ENCODE results near the gene CCDC186.
A peak's percentile ranks its signal among the peaks of the same experiment; 100 is the strongest.

CCDC186 gene

DNA sequence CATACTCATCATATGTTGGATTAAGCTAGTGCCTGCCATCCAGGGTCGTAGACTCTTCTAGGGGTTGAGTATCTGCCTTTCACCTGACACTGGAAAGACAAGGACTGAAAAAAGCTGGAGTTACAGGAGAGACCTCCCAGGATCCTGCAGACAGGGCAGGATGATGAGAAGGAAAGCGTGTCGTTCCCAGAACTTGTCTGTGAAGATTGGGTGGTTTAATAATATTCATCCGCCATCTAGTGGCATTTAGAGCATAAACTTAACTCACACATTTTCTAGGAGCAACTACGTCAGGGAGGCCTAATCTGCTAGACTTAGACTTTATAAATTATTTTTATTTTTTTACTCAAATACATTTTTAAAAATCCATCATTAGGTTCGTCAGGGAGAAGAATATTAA is 70.7 kb downstream of the CCDC186 start:
- DNase-seq = peak in 1 of 2 experiments; percentile 4

DNA sequence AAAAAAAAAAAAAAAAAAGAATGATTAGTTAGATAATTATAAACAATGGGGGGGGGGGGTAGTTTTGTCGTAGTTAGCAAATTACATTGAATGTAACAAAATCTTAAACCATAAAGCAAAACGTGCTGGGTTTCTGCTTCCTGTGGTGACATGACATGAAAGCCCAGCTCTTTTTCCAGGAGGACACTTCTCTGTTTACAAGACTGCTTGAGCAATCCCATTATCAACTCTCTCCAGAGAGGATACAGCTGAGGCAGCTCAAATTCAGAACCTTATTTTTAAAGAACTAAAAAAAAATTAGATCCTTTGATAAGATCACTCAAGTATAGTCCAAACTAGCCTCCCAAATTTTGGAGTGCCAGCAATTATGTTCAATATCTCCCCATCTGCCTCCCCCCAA is 71.7 kb downstream of the CCDC186 start:
- no peak for DNase-seq

DNA sequence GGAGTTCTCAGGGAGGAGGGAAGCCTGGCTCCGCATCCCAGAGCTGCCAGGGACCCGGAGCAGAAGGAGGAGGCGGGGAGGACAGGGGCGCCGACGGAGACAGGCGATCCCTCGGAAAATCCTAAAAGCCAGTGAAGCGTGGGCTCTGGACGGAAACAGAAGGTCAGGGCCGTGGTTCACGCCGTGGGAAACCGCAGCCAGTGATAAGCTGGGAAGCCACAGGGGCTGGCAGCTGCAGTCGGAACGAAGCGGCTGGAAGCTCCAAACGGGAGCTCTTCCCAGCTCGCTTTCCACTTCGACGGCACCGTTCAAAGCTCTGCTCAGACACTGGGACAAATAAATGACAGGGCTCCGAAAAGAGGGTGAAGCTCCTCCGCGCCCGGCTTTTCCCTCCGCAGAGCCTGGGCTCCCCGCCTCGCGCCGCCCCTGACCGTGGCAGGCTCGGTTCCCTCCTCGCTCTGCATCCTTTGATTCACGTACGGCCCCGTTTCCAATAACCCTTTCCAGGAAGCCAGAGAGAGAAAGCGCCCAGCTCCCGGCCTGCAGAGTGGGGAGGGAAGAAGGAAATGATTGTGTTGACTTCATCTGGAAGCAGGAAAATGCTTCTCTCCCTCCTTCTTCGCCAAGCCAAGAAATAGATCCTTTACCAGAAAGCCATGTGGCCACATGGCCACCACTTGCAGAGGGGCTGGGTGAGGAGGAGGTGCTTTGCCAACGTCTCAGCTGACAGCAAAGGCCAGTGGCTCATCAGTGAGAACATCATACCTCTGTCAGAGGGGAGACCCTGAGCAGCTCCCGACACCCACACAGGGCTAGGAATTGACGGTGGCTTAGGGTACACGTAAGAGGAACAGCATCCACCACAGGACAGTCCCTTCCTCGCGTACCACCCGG is 72.9 kb downstream of the CCDC186 start:
- DNase-seq = no peak

DNA sequence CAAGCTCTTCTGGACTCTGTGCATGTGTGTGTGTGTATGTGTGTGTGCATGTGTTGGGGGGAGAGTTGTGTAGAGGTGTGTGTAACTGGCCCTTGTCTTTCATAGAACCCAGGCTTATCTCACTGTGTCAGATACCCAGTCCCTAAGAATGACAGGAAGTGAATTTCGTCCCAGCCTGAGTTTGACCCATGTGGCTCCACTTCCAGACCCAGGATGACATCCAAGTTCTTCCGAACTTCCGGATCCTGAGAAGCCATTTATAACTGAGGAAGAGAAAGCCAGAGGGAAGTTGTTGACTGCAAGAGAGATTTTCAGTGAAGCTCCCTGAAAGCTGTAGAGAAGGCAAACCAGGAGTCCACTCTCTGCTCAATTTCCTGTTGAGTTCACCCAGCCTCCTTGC is 77.1 kb downstream of the CCDC186 start:
- DNase-seq = no peak

DNA sequence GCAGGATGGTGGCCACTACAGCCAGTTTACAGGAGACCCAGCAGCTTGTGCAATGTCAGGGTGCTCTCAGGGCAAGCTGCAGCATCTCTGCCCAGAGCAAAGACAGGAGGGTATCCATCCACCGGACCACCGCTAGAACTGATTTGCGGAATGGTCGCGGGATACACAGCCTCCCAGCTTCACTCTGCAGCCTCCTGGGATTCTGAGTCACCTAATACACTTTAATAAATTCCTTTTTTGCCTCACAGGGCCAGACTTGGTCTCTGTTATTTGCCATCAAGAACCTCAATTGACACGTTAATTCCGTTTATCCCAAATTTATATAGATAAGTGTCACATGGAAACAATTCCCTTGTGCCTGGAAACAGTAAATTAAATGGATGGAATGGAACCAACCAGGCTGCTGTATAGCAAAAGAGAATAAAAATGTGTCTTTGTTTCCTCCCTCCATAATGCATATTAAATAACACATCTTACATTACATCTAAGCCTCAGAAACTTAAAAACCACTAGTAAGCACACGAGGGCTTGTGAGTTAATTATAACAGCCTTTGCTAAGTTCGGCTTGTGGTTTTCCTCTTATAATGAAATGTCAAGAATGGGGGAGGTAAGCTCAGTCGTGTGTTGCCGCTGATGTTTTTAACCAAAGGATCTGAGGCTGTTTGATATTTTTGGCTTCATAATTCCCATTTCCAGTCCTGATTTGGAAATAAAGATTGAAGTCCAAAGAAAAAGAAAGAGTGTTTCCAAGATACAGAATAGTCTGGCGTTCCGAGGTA is 78.3 kb downstream of the CCDC186 start:
- DNase-seq = no peak

DNA sequence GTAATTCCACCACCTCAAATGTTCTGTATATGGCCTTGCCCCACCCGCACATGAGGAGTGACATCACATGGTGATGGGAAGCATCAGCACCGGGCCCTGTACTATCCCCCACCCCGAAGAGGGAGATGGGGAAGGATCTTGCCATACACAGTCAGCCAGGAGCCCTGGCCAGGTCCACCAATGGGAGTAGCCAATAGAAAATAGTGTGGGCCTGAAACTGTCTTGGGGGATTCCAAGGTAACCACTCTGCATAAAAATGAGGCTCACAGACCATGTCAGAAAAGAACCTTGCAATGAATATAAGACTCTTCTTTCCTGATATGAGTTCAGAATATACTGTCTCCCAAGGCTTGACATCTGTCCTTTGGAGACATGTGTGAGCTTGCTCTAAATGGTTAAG is 79.2 kb downstream of the CCDC186 start:
- DNase-seq = no peak

DNA sequence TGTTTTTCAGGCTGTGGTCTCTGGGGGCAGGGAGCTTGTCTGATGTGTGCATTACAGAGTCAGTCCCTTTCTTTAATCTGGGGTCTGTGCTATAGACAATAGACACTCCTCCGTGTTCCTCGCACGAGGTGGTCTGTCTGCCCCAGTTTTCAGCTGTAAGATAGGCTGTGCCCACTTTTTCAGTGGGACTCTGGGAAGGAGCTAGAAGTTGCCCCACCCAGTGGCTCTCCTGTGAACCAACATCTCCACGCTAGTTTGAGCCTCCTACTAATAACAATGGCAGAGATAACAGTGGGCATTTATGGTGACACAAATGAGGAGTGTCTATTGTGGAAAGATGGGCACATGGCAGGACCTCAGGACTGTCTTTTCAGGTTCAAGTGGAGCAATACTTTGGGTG is 86.3 kb downstream of the CCDC186 start:
- DNase-seq = no peak

- DNase-seq = no peak
These were observed 86.7 kb downstream of the CCDC186 start for GRCh38 chr10:114087255-114087654.

GRCh38 chr10:114084215-114084614 is 89.8 kb downstream of the CCDC186 start:
- DNase-seq = no peak

DNA sequence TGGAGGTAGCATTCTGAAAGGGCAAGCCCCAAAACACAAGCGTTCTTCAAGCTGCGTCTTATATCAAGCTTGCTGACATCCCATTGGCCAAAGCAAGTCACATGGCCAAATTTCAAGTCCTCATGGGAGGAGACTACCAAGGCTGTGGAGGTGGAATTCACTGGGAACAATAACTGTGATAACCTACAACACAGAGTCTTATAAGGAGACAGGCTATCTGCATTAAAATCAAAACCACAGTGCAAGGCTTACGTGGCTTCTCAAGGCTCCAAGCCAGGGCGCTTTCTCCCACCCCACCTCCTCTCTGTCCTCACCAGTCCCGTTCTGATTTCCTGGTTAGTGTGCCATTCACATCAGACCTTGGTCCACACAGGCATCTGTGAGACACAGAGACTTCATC is 91.0 kb downstream of the CCDC186 start:
- DNase-seq = no peak

GRCh38 chr10:114081911-114082583 is 92.0 kb downstream of the CCDC186 start:
- DNase-seq = no peak

- DNase-seq = no peak
These were observed 94.6 kb downstream of the CCDC186 start for GRCh38 chr10:114079421-114079820.

GRCh38 chr10:114078346-114078745 is 95.7 kb downstream of the CCDC186 start:
- no peak for DNase-seq

- no peak for DNase-seq
These were observed 96.2 kb downstream of the CCDC186 start for GRCh38 chr10:114077815-114078219.

DNA sequence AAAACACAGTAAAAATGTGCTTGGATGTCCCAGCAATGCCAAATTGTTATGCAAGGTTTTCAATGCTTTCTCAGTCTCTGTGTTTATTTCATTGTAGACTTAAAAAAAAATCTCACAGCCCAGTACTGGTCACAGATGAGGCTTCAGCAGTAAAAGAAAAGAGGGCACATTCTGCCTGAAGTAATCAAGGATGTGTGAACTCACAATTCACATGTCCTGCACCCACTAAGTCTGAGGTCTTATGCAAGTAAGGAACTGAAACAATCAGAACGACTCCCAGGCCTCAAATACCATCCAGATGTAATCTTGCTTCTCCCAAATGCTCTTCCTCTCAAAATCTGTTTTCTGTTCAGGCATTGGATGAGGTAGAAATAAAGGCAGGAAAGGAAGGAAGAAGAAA is 96.7 kb downstream of the CCDC186 start:
- no peak for DNase-seq

DNA sequence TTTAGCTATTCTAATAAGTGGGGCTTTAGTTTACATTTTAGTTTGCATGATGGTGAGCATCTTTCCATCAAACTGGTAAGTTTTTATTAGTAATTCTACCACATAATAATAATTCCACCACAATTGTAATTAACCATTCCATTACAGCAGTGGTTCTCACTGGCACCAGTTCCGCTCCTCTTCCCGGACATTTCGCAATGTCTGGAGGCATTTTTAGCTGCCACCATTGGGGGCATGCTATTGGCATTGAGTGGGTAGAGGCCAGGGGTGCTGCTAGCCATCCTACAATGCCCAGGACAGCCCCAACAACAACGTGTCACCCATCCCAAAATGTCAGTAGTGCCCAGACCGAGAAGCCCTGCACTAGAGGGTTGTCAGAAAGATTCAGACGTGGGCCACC is 98.9 kb downstream of the CCDC186 start:
- DNase-seq = no peak

DNA sequence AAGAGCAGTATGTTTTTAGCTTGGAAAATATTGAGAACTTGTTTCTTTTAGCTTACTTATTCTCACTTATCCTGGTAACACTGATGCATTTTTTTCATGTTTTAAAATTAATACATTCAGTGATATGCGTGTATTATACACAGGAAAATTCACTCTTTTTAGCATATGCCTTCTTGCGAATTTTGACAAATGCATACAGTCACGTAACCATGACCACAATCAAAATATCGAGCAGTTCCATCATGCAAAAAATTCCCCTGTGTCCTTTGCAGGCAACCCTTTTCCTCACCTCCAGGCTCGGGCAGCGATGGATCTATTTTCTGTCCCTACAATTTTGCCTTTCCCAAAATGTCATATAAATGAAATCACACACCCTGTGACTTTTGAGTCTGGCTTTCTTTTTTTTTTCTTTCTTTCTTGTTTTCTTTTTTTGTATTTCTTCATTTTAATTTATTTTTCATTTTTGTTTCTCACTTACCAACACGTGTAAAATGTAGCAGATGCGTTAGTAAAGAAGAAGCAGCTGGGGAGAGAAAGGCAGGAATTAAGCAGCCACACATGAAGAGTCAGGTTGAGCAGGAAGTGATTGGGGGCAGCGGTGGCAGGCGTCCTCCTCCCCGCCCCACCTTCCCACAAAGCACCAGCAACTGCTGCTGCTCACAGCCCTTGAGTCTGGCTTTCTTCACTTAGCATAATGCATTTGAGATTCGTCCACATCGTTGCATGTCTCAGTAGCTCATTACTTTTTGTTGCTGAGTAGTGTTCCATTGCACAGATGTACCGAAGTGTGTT is 100.4 kb downstream of the CCDC186 start:
- DNase-seq = no peak

DNA sequence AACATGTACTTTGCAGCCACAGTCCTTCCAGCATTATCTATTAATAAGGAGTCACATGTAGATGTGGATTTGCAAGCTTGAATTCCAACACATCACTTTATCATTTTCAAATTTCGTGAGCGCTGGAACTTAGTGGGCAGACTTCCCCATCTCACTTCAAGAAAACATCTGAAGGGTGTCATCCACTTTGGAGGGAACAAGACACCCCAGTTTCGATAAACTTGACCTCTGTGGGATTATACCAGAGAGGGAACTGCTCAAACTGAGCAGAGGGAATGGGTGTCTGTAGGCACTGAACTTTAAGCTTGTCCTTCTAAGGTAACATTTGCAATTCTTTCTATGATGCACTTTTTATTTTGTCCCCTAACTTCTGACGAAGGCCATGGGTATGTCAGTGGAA is 102.8 kb downstream of the CCDC186 start:
- no peak for DNase-seq
